ENCODE measurements around the gene PPFIBP2. TPM values are rescaled to one million over a fixed set of nuclear protein-coding genes. Genes with fewer than 3 reads are reported as not detected.

Gene PPFIBP2
- total RNA-seq, 4 donors from 2014 or later = 28.1 to 61.1 (median 49.4) TPM

GRCh38 chr11:7696424-7696823 is 182.6 kb downstream of the PPFIBP2 start:
- H3K4me3 ChIP-seq = no peak overlapping the region
- peaks cover 0 to 24% (median 0%) of the 10 kb centered on the region in 4 donors for H3K27me3 ChIP-seq
- no peak overlapping the region for H3K27ac ChIP-seq
- H3K4me1 ChIP-seq = no peaks in the 10 kb centered on the region
- 63 to 71% methylated on average over 5 of the region's 5 CpGs for WGBS, 2 donors
- no peak for DNase-seq
- H3K9me3 ChIP-seq = no peaks in the 10 kb centered on the region
- TF ChIP-seq CTCF (IDR thresholded peaks at IDR 0.05) (no peak), POLR2A (IDR thresholded peaks at IDR 0.05) (no peak)
- no peaks in the 10 kb centered on the region for H3K36me3 ChIP-seq
- intact Hi-C loops (cut with DNase I) = no loop called here

Other genes starting within 250 kb of the PPFIBP2 start
- 1 to 10 TPM in 2 of 4 donors, under 1 TPM in 1, not detected in 1; 0.35 to 6.3 (median 2.4) TPM for gene OLFML1, start 28.5 kb upstream of the PPFIBP2 start, total RNA-seq
- gene CYB5R2, start 159.5 kb downstream of the PPFIBP2 start, total RNA-seq = 10 to 100 TPM in 3 of 4 donors, 1 to 10 TPM in 1; 7.6 to 56.9 (median 18.0) TPM
- 1 to 10 TPM in 1 of 4 donors, under 1 TPM in 1, not detected in 2; 0.21 to 2.1 TPM for gene OVCH2, start 192.5 kb downstream of the PPFIBP2 start, total RNA-seq

Data from esophagus squamous epithelium (tissue), 5 donors.